HCT116 (cell line): ENCODE data around the gene PNMT. TPM values are rescaled to one million over a fixed set of nuclear protein-coding genes. Genes with fewer than 3 reads are reported as not detected.

Source experiments
- ATAC-seq: fragments of 200-7000 bp; cut with Tn5 transposase; 2 replicates; pipeline ENCODE4 v1.9.1; 2020; ENCODE audit warnings: mild to moderate bottlenecking, moderate library complexity
- BruUV-seq: library from RNA; stranded (reverse); fragments of 400-500 nt; replicated peaks from 2 replicates; lab custom pipeline; 2021; lab: Mats Ljungman, UMichigan
- CTCF ChIA-PET: fragments of 300-600 bp; sonication (Branson Sonifier 250); formaldehyde crosslinking; loops from one replicate; lab custom pipeline; 2021; ENCODE audit warnings: antibody characterized with exemption; lab: Charles Lee
- POLR2A ChIA-PET: fragments of 300-600, 350-600 bp; sonication (Branson Sonifier 250); formaldehyde crosslinking; loops from one replicate; lab custom pipeline; 2021; ENCODE audit warnings: antibody characterized with exemption; lab: Charles Lee
- RAD21 ChIA-PET, 2 experiments: fragments of 300-600 bp; sonication (Branson Sonifier 250); formaldehyde crosslinking; loops; one replicate each; lab custom pipeline; 2023; ENCODE audit warnings: low total read pairs in 2 of 2; ENCODE audit not compliant: uncharacterized antibody in 2 of 2, unreplicated experiment in 2 of 2, low non-redundant PET in 1 of 2; lab: Charles Lee
- DNase-seq: peaks from one replicate; pipeline ENCODE4 v3.0.0-alpha.2; 2010; ENCODE audit warnings: low read depth, low spot score
- H2AFZ ChIP-seq: fragments of 200-600 bp; shearing (Covaris generic), sonication (generic); 2 replicates; pipeline ENCODE4 v1.6.1; 2017; ENCODE audit warnings: low read depth, mixed run types, mixed read lengths, antibody characterized with exemption, low read length; ENCODE audit not compliant: poor library complexity, severe bottlenecking
- H3K27ac ChIP-seq: 2 replicates; pipeline ENCODE4 v1.5.1; 2012; ENCODE audit warnings: low read depth, low read length
- H3K27me3 ChIP-seq: fragments of 200-600 bp; sonication (generic); 2 replicates; pipeline ENCODE4 v1.6.1; 2016; ENCODE audit warnings: mixed run types, low read length, mixed read lengths; ENCODE audit not compliant: insufficient read depth
- H3K36me3 ChIP-seq, 2 experiments: fragments of 200-500 bp in 1 of 2; fragments of 200-600 bp in 1 of 2; sonication (Bioruptor generic) in 1 of 2; sonication (generic) in 1 of 2; 2 replicates each; pipeline versions ENCODE4 v1.5.1 to v1.6.1; 2014 to 2016; ENCODE audit warnings: low read length in 2 of 2, inconsistent platforms in 1 of 2, mixed read lengths in 1 of 2, mixed run types in 1 of 2; ENCODE audit not compliant: insufficient read depth in 2 of 2, control insufficient read depth in 1 of 2
- H3K4me1 ChIP-seq, 2 experiments: fragments of 200-600 bp in 1 of 2; sonication (generic) in 1 of 2; 2 replicates each; pipeline versions ENCODE4 v1.5.1 to v1.6.1; 2012 to 2017; ENCODE audit warnings: low read length in 2 of 2, inconsistent platforms in 1 of 2, mild to moderate bottlenecking in 1 of 2, mixed read lengths in 1 of 2, mixed run types in 1 of 2, moderate library complexity in 1 of 2; ENCODE audit not compliant: insufficient read depth in 2 of 2, control insufficient read depth in 1 of 2
- H3K4me2 ChIP-seq: fragments of 200-600 bp; sonication (generic); 2 replicates; pipeline ENCODE4 v1.6.1; 2017; ENCODE audit warnings: mixed run types, low read length, mixed read lengths
- H3K4me3 ChIP-seq, 2 experiments: fragments of 200-600 bp in 1 of 2; sonication (generic) in 1 of 2; replicated peaks in 1 of 2; 2 replicates each; pipeline ENCODE4 v1.5.1; 2011 to 2016; ENCODE audit warnings: low read length in 2 of 2, control low read depth in 1 of 2, low read depth in 1 of 2, mild to moderate bottlenecking in 1 of 2, mixed read lengths in 1 of 2, mixed run types in 1 of 2
- H3K79me2 ChIP-seq: fragments of 200-600 bp; sonication (generic); 2 replicates; pipeline ENCODE4 v1.6.1; 2017; ENCODE audit warnings: mild to moderate bottlenecking, mixed run types, low read length, moderate library complexity, mixed read lengths; ENCODE audit not compliant: insufficient read depth
- H3K9ac ChIP-seq: fragments of 200-600 bp; sonication (generic); 2 replicates; pipeline ENCODE4 v1.6.1; 2016; ENCODE audit warnings: low read length, mixed read lengths
- H3K9me2 ChIP-seq: fragments of 200-600 bp; sonication (generic), shearing (Covaris generic); 2 replicates; pipeline ENCODE4 v1.6.1; 2017; ENCODE audit warnings: mixed run types, mild to moderate bottlenecking, moderate library complexity; ENCODE audit not compliant: insufficient read depth
- H3K9me3 ChIP-seq, 2 experiments: fragments of 200-500 bp in 1 of 2; fragments of 200-600 bp in 1 of 2; sonication (Bioruptor generic) in 1 of 2; sonication (generic) in 1 of 2; 2 replicates each; pipeline ENCODE4 v1.6.1; 2014 to 2017; ENCODE audit warnings: low read length in 2 of 2, mixed read lengths in 2 of 2, inconsistent platforms in 1 of 2, low read depth in 1 of 2, mild to moderate bottlenecking in 1 of 2, mixed run types in 1 of 2, moderate library complexity in 1 of 2; ENCODE audit not compliant: control insufficient read depth in 1 of 2, insufficient read depth in 1 of 2
- H4K20me1 ChIP-seq: fragments of 200-600 bp; sonication (generic), shearing (Covaris generic); 2 replicates; pipeline ENCODE4 v1.6.1; 2017; ENCODE audit warnings: mixed run types, mild to moderate bottlenecking, moderate library complexity; ENCODE audit not compliant: insufficient read depth
- CBX3 ChIP-seq: IDR thresholded peaks from 2 replicates; pipeline ENCODE4 v1.6.1; 2012; ENCODE audit warnings: low read depth
- CEBPB ChIP-seq: IDR thresholded peaks from 2 replicates; pipeline ENCODE4 v1.6.1; 2012; ENCODE audit warnings: low read depth
- EGR1 ChIP-seq: IDR thresholded peaks from 2 replicates; pipeline ENCODE4 v1.6.1; 2012; ENCODE audit warnings: low read depth
- EZH2 ChIP-seq: fragments of 200-600 bp; sonication (generic); IDR thresholded peaks from 2 replicates; pipeline ENCODE4 v1.6.1; 2017; ENCODE audit warnings: antibody characterized with exemption, mixed run types
- POLR2A ChIP-seq: IDR thresholded peaks from 2 replicates; pipeline ENCODE4 v1.7.0; 2011; ENCODE audit warnings: borderline replicate concordance; ENCODE audit not compliant: insufficient read depth, insufficient read length; ENCODE audit errors: extremely low read depth
- POLR2AphosphoS5 ChIP-seq: IDR thresholded peaks from 2 replicates; pipeline ENCODE4 v1.6.1; 2011; ENCODE audit warnings: mild to moderate bottlenecking, low read depth, low read length, moderate library complexity
- SRF ChIP-seq: IDR thresholded peaks from 2 replicates; pipeline ENCODE4 v1.6.1; 2012; ENCODE audit warnings: low read depth
- ZFX ChIP-seq: fragments of 450-650 bp; IDR thresholded peaks from 2 replicates; pipeline ENCODE4 v1.6.1; 2017
- intact Hi-C: fragments of 100-400 bp; cut with micrococcal nuclease; formaldehyde crosslinking; loops from 2 replicates; pipeline ENCODE4 v1.10.0; 2022
- total RNA-seq: library from RNA; stranded (reverse); gene quantifications from one replicate; pipeline ENCODE4 v1.2.1, GENCODE V29; 2021; ENCODE audit not compliant: unreplicated experiment

PNMT gene
- total RNA-seq, 1 experiment from 2014 or later: not detected

DNA sequence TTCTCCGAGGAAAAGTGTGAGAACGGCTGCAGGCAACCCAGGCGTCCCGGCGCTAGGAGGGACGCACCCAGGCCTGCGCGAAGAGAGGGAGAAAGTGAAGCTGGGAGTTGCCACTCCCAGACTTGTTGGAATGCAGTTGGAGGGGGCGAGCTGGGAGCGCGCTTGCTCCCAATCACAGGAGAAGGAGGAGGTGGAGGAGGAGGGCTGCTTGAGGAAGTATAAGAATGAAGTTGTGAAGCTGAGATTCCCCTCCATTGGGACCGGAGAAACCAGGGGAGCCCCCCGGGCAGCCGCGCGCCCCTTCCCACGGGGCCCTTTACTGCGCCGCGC, 31.5 kb downstream of the PNMT start, which contains the start of gene ERBB2:
Gene ERBB2, plus strand, starts transcription at position 247 of the 330 bp plus-strand sequence. CDS start 175 bp downstream, outside the sequence.
- intact Hi-C loops: no loop called here
- H3K27ac ChIP-seq: peak within 1 kb of the TSS; percentile 76
- ATAC-seq (peak; percentile 92), DNase-seq (peak; percentile 57)
- H3K36me3 ChIP-seq: no peaks in the 10 kb centered on the region
- ChIA-PET CTCF (interaction anchor here (0.9 to 2.2 kb wide), 7 partner anchors 11 to 81 kb away, joined by 3 to 13 read pairs (median 3); partner anchors contain the start of gene MIEN1), RAD21 (interaction anchor here in 1 of 2 experiments (1.3 kb wide), 1 partner anchor 78 kb away, joined by 4 read pairs; no protein-coding TSS in a partner anchor), POLR2A (interaction anchor here (0.8 to 1.7 kb wide), 6 partner anchors 11 to 84 kb away, joined by 3 to 16 read pairs (median 6); partner anchors contain the start of gene PGAP3)
- peaks cover 20 to 44% of the 10 kb centered on the region in 2 experiments for H3K4me1 ChIP-seq
- BruUV-seq: no TSS peak
- H2AFZ ChIP-seq: no peak within 1 kb of the TSS
- H3K79me2 ChIP-seq: peaks cover 49% of the 10 kb centered on the region
- no peaks in the 10 kb centered on the region for H3K9me3 ChIP-seq
- TF ChIP-seq POLR2A (peak; percentile 66), EGR1 (peak; percentile 63), EZH2 (no peak), POLR2AphosphoS5 (peak; percentile 86), SRF (no peak), CBX3 (no peak)
- H3K27me3 ChIP-seq: no peaks in the 10 kb centered on the region
- H3K9ac ChIP-seq: peak within 1 kb of the TSS; percentile 91
- H3K4me3 ChIP-seq: peak within 1 kb of the TSS; percentile 76 to 88
- peak within 1 kb of the TSS; percentile 79 for H3K4me2 ChIP-seq
- H3K9me2 ChIP-seq: no peaks in the 10 kb centered on the region
- no peaks in the 10 kb centered on the region for H4K20me1 ChIP-seq

DNA sequence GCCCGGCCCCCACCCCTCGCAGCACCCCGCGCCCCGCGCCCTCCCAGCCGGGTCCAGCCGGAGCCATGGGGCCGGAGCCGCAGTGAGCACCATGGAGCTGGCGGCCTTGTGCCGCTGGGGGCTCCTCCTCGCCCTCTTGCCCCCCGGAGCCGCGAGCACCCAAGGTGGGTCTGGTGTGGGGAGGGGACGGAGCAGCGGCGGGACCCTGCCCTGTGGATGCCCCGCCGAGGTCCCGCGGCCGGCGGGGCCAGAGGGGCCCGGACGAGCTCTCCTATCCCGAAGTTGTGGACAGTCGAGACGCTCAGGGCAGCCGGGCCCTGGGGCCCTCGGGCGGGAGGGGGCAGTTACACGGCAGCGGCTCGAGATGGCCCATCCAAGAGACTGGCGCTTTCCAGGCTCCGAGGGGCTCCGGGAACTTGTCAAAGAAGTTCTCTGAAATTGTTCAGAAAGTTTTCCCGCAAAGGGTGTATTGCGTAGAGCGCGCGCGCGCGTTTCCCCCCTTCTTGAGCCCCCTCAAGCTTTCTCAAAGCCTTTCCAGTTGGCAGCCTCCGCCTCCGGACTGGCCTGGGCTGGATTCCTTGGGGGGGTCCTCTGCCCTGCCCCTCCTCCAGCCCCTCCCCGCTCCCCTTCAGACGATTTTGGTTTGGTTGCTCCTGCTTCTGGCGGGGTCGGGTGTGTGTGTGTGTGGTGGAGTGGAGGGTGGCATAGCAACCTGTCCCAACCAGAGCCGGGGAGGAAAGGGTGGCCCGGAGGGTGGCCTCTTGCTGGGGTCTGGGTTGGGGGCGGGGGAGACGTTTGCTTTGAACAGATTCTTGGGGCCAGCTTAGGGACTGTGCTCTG, 32.1 kb downstream of the PNMT start:
- TF ChIP-seq EGR1 (no peak), ZFX (peak; percentile 67; the same call in 1 of the 2 replicates), CEBPB (no peak)
- ChIA-PET CTCF (interaction anchor here (0.7 to 2.2 kb wide), 8 partner anchors 10 to 82 kb away, joined by 3 to 13 read pairs (median 3); partner anchors contain the start of gene MIEN1), RAD21 (interaction anchor here in 1 of 2 experiments (1.3 kb wide), 1 partner anchor 79 kb away, joined by 4 read pairs; no protein-coding TSS in a partner anchor), POLR2A (interaction anchor here (0.8 to 1.7 kb wide), 6 partner anchors 12 to 84 kb away, joined by 3 to 16 read pairs (median 6); partner anchors contain the start of gene PGAP3)
- peak overlapping the region; percentile 76 for H3K27ac ChIP-seq
- no peaks in the 10 kb centered on the region for H3K9me3 ChIP-seq
- no TSS peak for BruUV-seq
- H4K20me1 ChIP-seq: no peaks in the 10 kb centered on the region
- DNase-seq (no peak), ATAC-seq (peak; percentile 72)
- peak overlapping the region; percentile 79 for H3K4me2 ChIP-seq
- H2AFZ ChIP-seq: no peak overlapping the region
- H3K79me2 ChIP-seq: peaks cover 54% of the 10 kb centered on the region
- H3K9ac ChIP-seq: peak overlapping the region; percentile 91
- H3K9me2 ChIP-seq: no peaks in the 10 kb centered on the region
- intact Hi-C loops: no loop called here
- H3K4me3 ChIP-seq: peak overlapping the region; percentile 76 to 88
- H3K4me1 ChIP-seq: peaks cover 25 to 50% of the 10 kb centered on the region in 2 experiments
- H3K36me3 ChIP-seq: no peaks in the 10 kb centered on the region
- H3K27me3 ChIP-seq: no peaks in the 10 kb centered on the region
